CD8-positive, alpha-beta memory T cell (primary cell): ENCODE data around the gene MYH11. TPM values are rescaled to one million over a fixed set of nuclear protein-coding genes. Genes with fewer than 3 reads are reported as not detected.
A peak's percentile ranks its signal among the peaks of the same experiment; 100 is the strongest.

ENCODE experiments used
- CTCF ChIA-PET: fragments of 350-600 bp; sonication (Branson Sonifier 250); formaldehyde crosslinking; loops from one replicate; lab custom pipeline; 2021; ENCODE audit warnings: antibody characterized with exemption; lab: Charles Lee
- POLR2A ChIA-PET: fragments of 350-600 bp; sonication (Branson Sonifier 250); formaldehyde crosslinking; loops from one replicate; lab custom pipeline; 2021; ENCODE audit warnings: antibody characterized with exemption; lab: Charles Lee
- DNase-seq, 5 donors: peaks; one replicate each; pipeline versions ENCODE4 v3.0.0 to v3.0.0-alpha.2; 2020 to 2022; ENCODE audit warnings: mixed read lengths in 1 of 5
- H3K27ac ChIP-seq: one replicate; pipeline ENCODE4 v1.7.0; 2013; ENCODE audit warnings: low read depth, mild to moderate bottlenecking, low read length, moderate library complexity
- H3K27me3 ChIP-seq: 2 replicates; pipeline ENCODE4 v1.7.0; 2013; ENCODE audit warnings: low read length, mild to moderate bottlenecking; ENCODE audit not compliant: insufficient read depth, poor library complexity, severe bottlenecking
- H3K36me3 ChIP-seq: 2 replicates; pipeline ENCODE4 v1.7.0; 2013; ENCODE audit warnings: mild to moderate bottlenecking, low read length, moderate library complexity; ENCODE audit not compliant: insufficient read depth
- H3K4me1 ChIP-seq: 2 replicates; pipeline ENCODE4 v1.7.0; 2013; ENCODE audit warnings: mild to moderate bottlenecking, low read length, moderate library complexity; ENCODE audit not compliant: insufficient read depth
- H3K4me3 ChIP-seq: 2 replicates; pipeline ENCODE4 v1.7.0; 2013; ENCODE audit warnings: mild to moderate bottlenecking, low read length
- H3K9me3 ChIP-seq: 2 replicates; pipeline ENCODE4 v1.7.0; 2013; ENCODE audit warnings: mild to moderate bottlenecking, low read length
- H3K27ac Mint-ChIP-seq, 8 donors: one replicate each; pipeline ENCODE4 v1.8.0; 2020 to 2021; ENCODE audit warnings: mixed read lengths in 8 of 8, mild to moderate bottlenecking in 6 of 8, inconsistent platforms in 3 of 8, moderate library complexity in 3 of 8
- H3K27me3 Mint-ChIP-seq, 2 donors: one replicate each; pipeline ENCODE4 v1.8.0; 2020 to 2021; ENCODE audit warnings: mixed read lengths in 2 of 2, mild to moderate bottlenecking in 1 of 2, moderate library complexity in 1 of 2
- H3K36me3 Mint-ChIP-seq, 3 donors: one replicate each; pipeline ENCODE4 v1.8.0; 2020 to 2021; ENCODE audit warnings: mixed read lengths in 3 of 3, inconsistent platforms in 1 of 3, mild to moderate bottlenecking in 1 of 3
- H3K4me1 Mint-ChIP-seq, 3 donors: one replicate each; pipeline ENCODE4 v1.8.0; 2020 to 2021; ENCODE audit warnings: mixed read lengths in 3 of 3, inconsistent platforms in 1 of 3, mild to moderate bottlenecking in 1 of 3
- H3K4me3 Mint-ChIP-seq, 7 donors: one replicate each; pipeline ENCODE4 v1.8.0; 2020 to 2021; ENCODE audit warnings: mixed read lengths in 7 of 7, mild to moderate bottlenecking in 6 of 7, moderate library complexity in 4 of 7, inconsistent platforms in 2 of 7
- H3K9me3 Mint-ChIP-seq, 5 donors: one replicate each; pipeline ENCODE4 v1.8.0; 2020 to 2022; ENCODE audit warnings: mixed read lengths in 5 of 5, mild to moderate bottlenecking in 3 of 5, moderate library complexity in 2 of 5, inconsistent platforms in 1 of 5
- polyA plus RNA-seq: library from polyadenylated mRNA; unstranded; fragments of 300-500 nt; fragmentation: Illumina TruSeq; gene quantifications from one replicate; pipeline ENCODE4 v1.2.3, GENCODE V29; 2021
- total RNA-seq, 2 experiments: library from RNA; stranded (reverse); gene quantifications; one replicate each; pipeline ENCODE4 v1.2.3, GENCODE V29; 2021

The MYH11 gene
- total and polyA plus RNA-seq, 3 experiments from 2014 or later: 1.1 TPM; not detected in 2

DNA sequence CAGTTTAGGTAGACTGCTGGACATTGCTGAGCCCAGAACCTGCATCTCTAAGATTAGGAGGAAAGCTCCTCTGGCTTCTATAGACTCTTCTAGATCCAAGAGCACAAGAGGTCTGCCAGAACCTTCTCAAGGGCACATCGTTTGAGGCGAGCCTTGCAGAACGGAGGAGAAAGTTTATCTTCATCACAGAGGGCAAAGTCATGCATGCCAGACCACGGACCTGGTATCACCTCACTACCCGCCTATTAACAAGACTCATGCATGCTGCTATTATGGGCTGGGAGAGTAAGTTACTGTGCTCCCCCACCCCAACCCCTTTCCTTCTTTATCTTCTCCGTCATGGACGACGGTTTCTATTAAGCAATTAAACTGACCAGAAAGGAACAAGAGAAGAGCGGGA, 23.3 kb downstream of the MYH11 start:
- ChIA-PET POLR2A (no interaction called here), CTCF (no interaction called here)
- H3K4me1 Mint-ChIP-seq: peaks cover 0 to 3% (median 0%) of the 10 kb centered on the region in 3 donors
- H3K27me3 ChIP-seq: no peaks in the 10 kb centered on the region
- no peaks in the 10 kb centered on the region for H3K36me3 ChIP-seq
- H3K9me3 ChIP-seq: no peaks in the 10 kb centered on the region
- no peak overlapping the region for H3K27ac ChIP-seq
- DNase-seq: no peak
- no peaks in the 10 kb centered on the region for H3K9me3 Mint-ChIP-seq
- no peak overlapping the region for H3K4me3 Mint-ChIP-seq
- peaks cover 0 to 1% (median 0%) of the 10 kb centered on the region in 3 donors for H3K36me3 Mint-ChIP-seq
- peak overlapping the region in 1 of 8 donors; percentile 59 for H3K27ac Mint-ChIP-seq
- H3K4me1 ChIP-seq: no peaks in the 10 kb centered on the region
- H3K27me3 Mint-ChIP-seq: peaks cover 0 to 2% of the 10 kb centered on the region in 2 donors
- no peak overlapping the region for H3K4me3 ChIP-seq

DNA sequence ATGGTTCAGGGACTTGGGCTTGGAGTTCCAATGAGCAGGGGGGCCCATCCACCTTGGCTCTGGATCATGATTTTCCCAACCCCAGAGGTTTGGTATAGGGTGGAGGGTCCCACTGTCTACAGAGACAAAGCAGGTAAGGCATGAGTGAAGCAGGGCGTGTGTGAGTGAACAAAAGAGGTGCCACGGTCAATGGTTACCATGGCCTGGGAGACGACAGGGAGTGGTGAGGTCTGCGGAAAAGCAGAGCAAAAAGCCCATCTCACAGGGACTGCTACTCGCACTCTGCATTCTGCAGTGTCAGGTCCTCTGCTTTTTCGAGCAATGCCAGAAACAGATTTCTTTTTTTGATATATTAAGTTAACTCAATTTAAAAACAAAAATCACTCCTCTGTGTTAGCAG, 24.6 kb downstream of the MYH11 start:
- Mint-ChIP-seq H3K36me3 (peaks cover 0 to 1% (median 0%) of the 10 kb centered on the region in 3 donors), H3K4me1 (peaks cover 0 to 3% (median 0%) of the 10 kb centered on the region in 3 donors), H3K9me3 (no peaks in the 10 kb centered on the region), H3K27ac (no peak overlapping the region), H3K27me3 (peaks cover 0 to 2% of the 10 kb centered on the region in 2 donors), H3K4me3 (no peak overlapping the region)
- H3K36me3 ChIP-seq: no peaks in the 10 kb centered on the region
- no peak overlapping the region for H3K27ac ChIP-seq
- H3K9me3 ChIP-seq: no peaks in the 10 kb centered on the region
- DNase-seq: no peak
- no peaks in the 10 kb centered on the region for H3K27me3 ChIP-seq
- no peak overlapping the region for H3K4me3 ChIP-seq
- H3K4me1 ChIP-seq: no peaks in the 10 kb centered on the region
- ChIA-PET POLR2A (interaction anchor here (0.6 kb wide), 1 partner anchor 73 kb away, joined by 4 read pairs; no protein-coding TSS in a partner anchor), CTCF (no interaction called here)

DNA sequence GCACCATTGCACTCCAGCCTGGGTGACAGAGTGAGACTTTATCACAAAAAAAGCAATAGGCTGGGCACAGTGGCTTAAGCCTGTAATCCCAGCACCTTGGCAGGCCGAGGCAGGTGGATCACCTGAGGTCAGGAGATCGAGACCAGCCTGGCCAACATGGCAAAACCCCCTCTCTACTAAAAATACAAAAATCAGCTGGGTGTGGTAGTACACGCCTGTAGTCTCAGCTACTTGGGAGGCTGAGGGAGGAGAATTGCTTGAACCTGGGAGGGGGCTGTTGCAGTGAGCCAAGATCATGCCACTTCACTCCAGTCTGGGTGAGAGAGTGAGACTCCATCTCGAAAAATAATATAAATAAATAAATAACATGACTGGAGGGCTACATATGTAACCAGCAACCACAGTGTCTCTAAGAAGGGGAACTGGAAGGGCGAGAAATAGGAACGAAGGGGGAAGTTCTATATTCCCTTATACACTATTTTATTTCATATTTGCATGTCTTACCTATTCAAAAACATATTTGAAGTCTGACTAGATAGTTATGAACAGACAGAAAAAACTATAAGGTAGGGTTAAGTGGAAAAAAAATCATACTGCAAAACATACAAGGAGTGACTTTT, 25.9 kb downstream of the MYH11 start:
- H3K27me3 Mint-ChIP-seq: peaks cover 0 to 2% of the 10 kb centered on the region in 2 donors
- Histone ChIP-seq H3K4me1 (no peaks in the 10 kb centered on the region), H3K27ac (no peak overlapping the region), H3K36me3 (no peaks in the 10 kb centered on the region), H3K4me3 (no peak overlapping the region), H3K9me3 (no peaks in the 10 kb centered on the region), H3K27me3 (no peaks in the 10 kb centered on the region)
- no peaks in the 10 kb centered on the region for H3K9me3 Mint-ChIP-seq
- no peak overlapping the region for H3K4me3 Mint-ChIP-seq
- ChIA-PET CTCF (no interaction called here), POLR2A (no interaction called here)
- H3K36me3 Mint-ChIP-seq: peaks cover 0 to 1% (median 0%) of the 10 kb centered on the region in 3 donors
- peak overlapping the region in 1 of 8 donors; percentile 57 for H3K27ac Mint-ChIP-seq
- H3K4me1 Mint-ChIP-seq: peaks cover 0 to 3% (median 0%) of the 10 kb centered on the region in 3 donors
- no peak for DNase-seq

DNA sequence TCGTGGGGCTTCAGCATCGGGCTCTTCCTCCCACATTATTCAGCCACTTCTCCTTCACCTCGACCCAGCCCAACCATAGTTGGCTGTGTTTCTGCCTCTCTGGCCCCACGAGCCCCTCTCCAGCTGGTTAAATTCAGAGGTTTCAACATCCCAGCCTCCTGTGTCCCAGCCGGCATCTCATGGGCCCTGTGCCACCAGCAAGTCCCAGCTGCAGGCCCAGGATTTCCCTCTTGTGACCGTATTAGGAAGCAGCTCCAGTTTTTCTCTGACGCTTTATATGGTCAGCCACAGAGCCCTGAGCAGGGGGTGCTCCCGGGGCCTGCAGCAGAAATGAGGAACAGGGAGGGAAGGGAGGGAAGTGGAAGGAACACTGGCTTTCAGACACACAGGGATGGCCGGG, 27.4 kb downstream of the MYH11 start:
- no peak overlapping the region for H3K4me3 ChIP-seq
- Mint-ChIP-seq H3K4me3 (no peak overlapping the region), H3K27me3 (peaks cover 0 to 2% of the 10 kb centered on the region in 2 donors), H3K27ac (no peak overlapping the region), H3K4me1 (no peaks in the 10 kb centered on the region), H3K9me3 (no peaks in the 10 kb centered on the region), H3K36me3 (peaks cover 0 to under 1% (median 0%) of the 10 kb centered on the region in 3 donors)
- H3K9me3 ChIP-seq: no peaks in the 10 kb centered on the region
- DNase-seq: no peak
- no peaks in the 10 kb centered on the region for H3K36me3 ChIP-seq
- no peak overlapping the region for H3K27ac ChIP-seq
- ChIA-PET POLR2A (no interaction called here), CTCF (no interaction called here)
- H3K4me1 ChIP-seq: no peaks in the 10 kb centered on the region
- H3K27me3 ChIP-seq: no peaks in the 10 kb centered on the region

DNA sequence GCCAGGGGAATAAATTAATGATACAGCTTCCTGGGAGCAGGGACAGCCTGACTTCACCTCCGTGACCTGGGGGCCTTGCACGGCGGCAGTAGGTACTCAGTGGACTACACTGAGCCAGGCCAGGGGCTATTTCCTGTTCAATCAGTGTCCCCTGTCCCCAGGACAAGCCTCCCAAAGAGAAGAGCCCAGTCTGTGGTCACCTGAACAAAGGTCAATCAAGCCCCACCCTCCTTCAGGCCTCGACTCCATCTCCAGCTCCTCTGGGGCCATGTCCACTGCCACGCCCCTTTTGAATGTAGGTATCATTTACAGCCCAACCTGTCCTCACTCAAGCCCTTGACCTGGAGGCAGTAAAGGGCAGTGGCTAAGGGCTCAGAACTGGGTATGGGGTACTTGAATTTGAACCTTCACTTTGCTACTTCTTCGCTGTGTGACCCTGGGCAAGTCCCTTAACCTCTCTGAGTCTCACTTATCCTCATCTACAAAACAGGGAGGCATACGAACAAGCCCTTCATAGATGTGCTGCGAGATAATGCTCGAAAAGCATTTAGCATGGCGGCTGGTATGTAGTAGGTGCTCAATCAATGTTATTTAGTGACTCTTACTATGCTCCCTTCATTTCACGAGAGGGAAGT, 29.0 kb downstream of the MYH11 start:
- no peaks in the 10 kb centered on the region for H3K9me3 ChIP-seq
- H3K27me3 ChIP-seq: no peaks in the 10 kb centered on the region
- Mint-ChIP-seq H3K27me3 (no peaks in the 10 kb centered on the region), H3K9me3 (no peaks in the 10 kb centered on the region), H3K4me1 (no peaks in the 10 kb centered on the region), H3K36me3 (no peaks in the 10 kb centered on the region), H3K4me3 (no peak overlapping the region), H3K27ac (no peak overlapping the region)
- no peak overlapping the region for H3K27ac ChIP-seq
- no peaks in the 10 kb centered on the region for H3K36me3 ChIP-seq
- POLR2A ChIA-PET: no interaction called here
- no peak for DNase-seq
- CTCF ChIA-PET: interaction anchor here (0.6 kb wide), 1 partner anchor 76 kb away, joined by 3 read pairs; no protein-coding TSS in a partner anchor
- H3K4me3 ChIP-seq: no peak overlapping the region
- H3K4me1 ChIP-seq: no peaks in the 10 kb centered on the region

DNA sequence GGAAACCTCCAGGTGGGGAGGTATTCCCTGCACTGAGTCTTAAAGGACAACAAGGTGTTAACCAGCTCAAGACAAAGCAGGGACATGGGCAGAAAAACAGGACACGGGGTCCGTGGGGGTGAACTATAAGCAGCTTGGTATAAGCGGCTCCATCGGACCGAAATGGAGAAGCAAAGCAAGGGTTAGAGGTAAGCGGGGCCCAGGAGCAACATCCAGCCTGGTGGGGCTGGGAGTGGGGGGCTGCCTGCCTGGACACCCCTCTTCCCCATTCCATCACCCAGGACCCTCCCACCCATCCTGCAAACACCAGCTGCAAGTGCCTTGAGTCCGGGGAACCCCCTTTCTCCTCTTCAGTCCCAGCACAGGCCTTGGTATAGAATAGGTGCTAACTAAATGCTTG, 29.5 kb downstream of the MYH11 start:
- Histone ChIP-seq H3K4me3 (no peak overlapping the region), H3K9me3 (no peaks in the 10 kb centered on the region), H3K4me1 (no peaks in the 10 kb centered on the region), H3K36me3 (no peaks in the 10 kb centered on the region), H3K27me3 (no peaks in the 10 kb centered on the region), H3K27ac (no peak overlapping the region)
- CTCF ChIA-PET: no interaction called here
- POLR2A ChIA-PET: no interaction called here
- H3K9me3 Mint-ChIP-seq: no peaks in the 10 kb centered on the region
- H3K27ac Mint-ChIP-seq: no peak overlapping the region
- no peaks in the 10 kb centered on the region for H3K4me1 Mint-ChIP-seq
- H3K4me3 Mint-ChIP-seq: no peak overlapping the region
- no peaks in the 10 kb centered on the region for H3K36me3 Mint-ChIP-seq
- DNase-seq: no peak
- no peaks in the 10 kb centered on the region for H3K27me3 Mint-ChIP-seq

DNA sequence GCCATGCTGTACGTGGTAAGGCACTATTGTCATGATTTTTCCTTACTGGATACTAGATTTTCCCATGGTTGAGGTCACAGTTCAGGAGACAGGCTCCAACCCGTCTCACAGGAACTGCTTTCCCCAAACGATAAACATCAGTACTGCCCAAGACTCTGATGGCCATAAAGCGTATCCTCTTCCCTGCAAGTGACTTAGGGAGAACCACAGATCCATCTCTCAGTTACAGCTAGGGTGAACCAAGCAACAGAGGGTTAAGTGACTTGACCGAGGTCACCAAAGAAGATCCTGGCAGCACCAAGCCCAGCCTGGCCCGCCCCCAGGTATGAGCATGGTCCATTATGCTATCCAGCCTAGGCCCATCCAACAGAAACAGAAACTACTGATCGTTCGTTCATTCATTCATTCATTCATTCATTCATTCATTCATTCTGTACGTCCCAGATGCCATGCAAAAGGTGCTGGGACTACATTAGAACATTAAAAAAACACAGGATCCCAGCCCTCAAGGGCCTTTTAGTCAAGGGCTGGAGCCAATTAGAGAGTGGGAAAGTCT, 31.0 kb downstream of the MYH11 start:
- no peaks in the 10 kb centered on the region for H3K36me3 Mint-ChIP-seq

DNA sequence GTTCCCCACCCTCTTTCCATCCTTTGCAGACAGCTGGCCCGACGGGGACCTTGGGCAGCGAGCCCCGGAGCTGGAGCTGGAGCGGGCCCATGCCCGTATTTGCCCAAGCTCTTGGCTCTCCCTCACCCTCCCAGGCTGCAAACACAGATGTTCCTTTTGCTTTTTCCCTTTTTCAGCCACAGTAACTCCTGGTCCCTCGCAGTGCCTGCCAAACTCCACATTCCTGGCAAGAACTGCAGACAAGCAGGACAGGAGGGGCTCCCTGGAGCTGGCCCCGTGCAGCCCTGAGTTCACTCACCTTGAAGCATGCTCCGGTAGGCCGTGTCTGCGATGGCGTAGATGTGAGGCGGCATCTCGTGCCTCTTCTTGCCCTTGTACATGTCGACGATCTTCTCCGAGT, 33.9 kb downstream of the MYH11 start:
- Mint-ChIP-seq H3K36me3 (no peaks in the 10 kb centered on the region), H3K27me3 (peaks cover 1 to 3% of the 10 kb centered on the region in 2 donors), H3K4me1 (no peaks in the 10 kb centered on the region), H3K27ac (no peak overlapping the region), H3K9me3 (peaks cover 0 to under 1% (median 0%) of the 10 kb centered on the region in 5 donors), H3K4me3 (no peak overlapping the region)
- H3K27me3 ChIP-seq: no peaks in the 10 kb centered on the region
- no peaks in the 10 kb centered on the region for H3K9me3 ChIP-seq
- no peak overlapping the region for H3K4me3 ChIP-seq
- POLR2A ChIA-PET: no interaction called here
- CTCF ChIA-PET: interaction anchor here (1.6 to 2.0 kb wide), 2 partner anchors 10 to 31 kb away, joined by 5 to 6 read pairs; no protein-coding TSS in a partner anchor
- no peaks in the 10 kb centered on the region for H3K36me3 ChIP-seq
- H3K27ac ChIP-seq: no peak overlapping the region
- DNase-seq: no peak
- no peaks in the 10 kb centered on the region for H3K4me1 ChIP-seq

More for the DNA sequence above, 31.0 kb downstream of the MYH11 start:
- Histone ChIP-seq H3K4me3 (no peak overlapping the region), H3K27me3 (no peaks in the 10 kb centered on the region), H3K36me3 (no peaks in the 10 kb centered on the region), H3K9me3 (no peaks in the 10 kb centered on the region), H3K4me1 (no peaks in the 10 kb centered on the region), H3K27ac (no peak overlapping the region)
- ChIA-PET POLR2A (no interaction called here), CTCF (no interaction called here)
- Mint-ChIP-seq H3K4me3 (no peak overlapping the region), H3K27me3 (no peaks in the 10 kb centered on the region), H3K4me1 (no peaks in the 10 kb centered on the region), H3K27ac (no peak overlapping the region), H3K9me3 (no peaks in the 10 kb centered on the region)
- no peak for DNase-seq
